GM23338 (cell line): ENCODE measurements around the gene SORBS2. TPM values are rescaled to one million over a fixed set of nuclear protein-coding genes. Genes with fewer than 3 reads are reported as not detected.
A peak's percentile ranks its signal among the peaks of the same experiment; 100 is the strongest.

Experiments
- ATAC-seq: fragments of 200-7000 bp; cut with Tn5 transposase; 3 replicates; pipeline ENCODE4 v1.9.1; 2020
- DNase-seq: peaks from one replicate; pipeline ENCODE4 v3.0.0-alpha.2; 2015; ENCODE audit warnings: low spot score
- H2AFZ ChIP-seq: fragments of 200-600 bp; sonication (generic); 2 replicates; pipeline ENCODE4 v1.8.0; 2016; ENCODE audit warnings: antibody characterized with exemption, mild to moderate bottlenecking, moderate library complexity
- H3F3A ChIP-seq: fragments of 200-600 bp; sonication (generic); replicated peaks from 2 replicates; pipeline ENCODE4 v1.8.0; 2017; ENCODE audit warnings: antibody characterized with exemption, mixed run types, low read depth
- H3K27ac ChIP-seq: fragments of 200-600 bp; sonication (generic); 2 replicates; pipeline ENCODE4 v1.6.1; 2016; ENCODE audit warnings: low read depth
- H3K27me3 ChIP-seq: fragments of 200-600 bp; sonication (generic); 2 replicates; pipeline ENCODE4 v1.8.0; 2016; ENCODE audit warnings: mild to moderate bottlenecking, mixed run types, moderate library complexity; ENCODE audit not compliant: insufficient read depth
- H3K36me3 ChIP-seq: fragments of 200-600 bp; sonication (generic); 2 replicates; pipeline ENCODE4 v1.8.0; 2016; ENCODE audit warnings: mild to moderate bottlenecking; ENCODE audit not compliant: insufficient read depth
- H3K4me1 ChIP-seq: fragments of 200-600 bp; sonication (generic); 2 replicates; pipeline ENCODE4 v1.8.0; 2016; ENCODE audit warnings: mild to moderate bottlenecking, moderate library complexity; ENCODE audit not compliant: insufficient read depth
- H3K4me2 ChIP-seq: fragments of 200-600 bp; sonication (generic); 2 replicates; pipeline ENCODE4 v1.7.1; 2017; ENCODE audit warnings: mixed run types
- H3K4me3 ChIP-seq: fragments of 200-600 bp; sonication (generic); 2 replicates; pipeline ENCODE4 v1.6.1; 2016; ENCODE audit warnings: mixed run types
- H3K79me2 ChIP-seq: fragments of 200-600 bp; sonication (generic); replicated peaks from 2 replicates; pipeline ENCODE4 v1.8.0; 2017; ENCODE audit warnings: mild to moderate bottlenecking; ENCODE audit not compliant: insufficient read depth
- H3K9me2 ChIP-seq: fragments of 200-600 bp; sonication (generic); 2 replicates; pipeline ENCODE4 v1.8.0; 2017; ENCODE audit not compliant: insufficient read depth
- H4K20me1 ChIP-seq: fragments of 200-600 bp; sonication (generic); replicated peaks from 2 replicates; pipeline ENCODE4 v1.8.0; 2017; ENCODE audit warnings: mild to moderate bottlenecking; ENCODE audit not compliant: insufficient read depth
- H3K27ac Mint-ChIP-seq: 2 replicates; pipeline ENCODE4 v1.8.0; 2020; ENCODE audit warnings: inconsistent platforms, mild to moderate bottlenecking, moderate library complexity, mixed read lengths
- H3K27me3 Mint-ChIP-seq: 3 replicates; pipeline ENCODE4 v1.8.0; 2022; ENCODE audit warnings: low read depth, mild to moderate bottlenecking, moderate library complexity, mixed read lengths, inconsistent platforms; ENCODE audit not compliant: insufficient read depth, poor library complexity
- H3K36me3 Mint-ChIP-seq: 3 replicates; pipeline ENCODE4 v1.8.0; 2021; ENCODE audit warnings: low read depth, mild to moderate bottlenecking, inconsistent platforms, moderate library complexity, mixed read lengths
- H3K4me1 Mint-ChIP-seq: 3 replicates; pipeline ENCODE4 v1.8.0; 2020; ENCODE audit warnings: mild to moderate bottlenecking, inconsistent platforms, mixed read lengths
- H3K4me3 Mint-ChIP-seq: 3 replicates; pipeline ENCODE4 v1.8.0; 2021; ENCODE audit warnings: moderate library complexity, mild to moderate bottlenecking, inconsistent platforms, mixed read lengths
- H3K9me3 Mint-ChIP-seq: 3 replicates; pipeline ENCODE4 v1.8.0; 2020; ENCODE audit warnings: moderate library complexity, mild to moderate bottlenecking, inconsistent platforms, mixed read lengths
- EZH2phosphoT487 ChIP-seq: fragments of 200-600 bp; sonication (generic); IDR thresholded peaks from one replicate; pipeline ENCODE4 v1.8.1; 2018; ENCODE audit warnings: antibody characterized with exemption; ENCODE audit not compliant: unreplicated experiment
- JUNB ChIP-seq: IDR thresholded peaks from one replicate; pipeline ENCODE4 v1.6.1; 2016; ENCODE audit warnings: antibody characterized with exemption; ENCODE audit not compliant: unreplicated experiment
- NANOG ChIP-seq: IDR thresholded peaks from 2 replicates; pipeline ENCODE4 v1.6.1; 2016; ENCODE audit warnings: antibody characterized with exemption, borderline replicate concordance
- ZNF114 ChIP-seq: fragments of 250-450 bp; sonication (Bioruptor Pico); IDR thresholded peaks from 2 replicates; pipeline ENCODE4 v1.5.0; 2020; ENCODE audit warnings: mild to moderate bottlenecking, moderate library complexity
- ZNF331 ChIP-seq: fragments of 250-450 bp; sonication (Bioruptor Pico); IDR thresholded peaks from 2 replicates; pipeline ENCODE4 v1.5.0; 2020; ENCODE audit warnings: low read depth, mild to moderate bottlenecking, moderate library complexity
- ZNF462 ChIP-seq: fragments of 250-450 bp; sonication (Bioruptor Pico); IDR thresholded peaks from 2 replicates; pipeline ENCODE4 v1.5.0; 2020; ENCODE audit warnings: mild to moderate bottlenecking, moderate library complexity
- polyA plus RNA-seq: library from polyadenylated mRNA; unstranded; fragments of >200 nt; fragmentation: Nextera tagmentation; extraction: Ambion mirVana; gene quantifications from 2 replicates; pipeline ENCODE4 v1.2.1, GENCODE V29; 2016
- total RNA-seq: library from RNA; depleted of rRNA; stranded (reverse); fragments of >200 nt; shearing (Covaris generic); gene quantifications from 2 replicates; pipeline ENCODE4 v1.2.3, GENCODE V29; 2014
- TF ChIP-seq, protein P1 (sequence below), 2 experiments: fragments of 200-600 bp in 1 of 2; sonication (generic) in 1 of 2; conservative IDR thresholded peaks; 2 replicates each; pipeline versions ENCODE4 v1.5.1 to v1.6.1; 2016 to 2017; ENCODE audit warnings: antibody characterized with exemption in 2 of 2, low read depth in 2 of 2, mild to moderate bottlenecking in 2 of 2, moderate library complexity in 1 of 2

The SORBS2 gene
- total and polyA plus RNA-seq, 2 experiments from 2014 or later, result 17.8 to 27.6 TPM

DNA sequence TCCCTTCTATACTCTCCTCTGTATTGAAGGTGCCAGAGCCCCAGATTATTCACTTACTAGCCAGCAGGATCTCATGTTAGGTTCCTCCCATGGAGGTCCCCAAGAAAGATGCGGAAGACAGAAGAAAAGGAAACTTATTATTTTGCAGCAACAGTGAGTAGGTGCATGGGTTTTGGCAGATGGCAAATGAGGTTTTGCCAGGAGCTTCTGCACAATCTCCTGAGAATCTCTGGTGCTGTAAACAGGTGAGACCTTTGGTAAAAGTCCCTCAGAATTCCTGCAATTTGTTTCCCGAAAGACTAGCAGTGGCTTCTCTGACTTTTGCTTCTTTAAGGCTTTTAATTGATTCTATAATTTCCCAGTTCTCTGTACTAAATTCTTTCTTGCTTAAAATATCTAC is 29.5 kb upstream of the SORBS2 start (continued):
- TF ChIP-seq, protein P1, sequence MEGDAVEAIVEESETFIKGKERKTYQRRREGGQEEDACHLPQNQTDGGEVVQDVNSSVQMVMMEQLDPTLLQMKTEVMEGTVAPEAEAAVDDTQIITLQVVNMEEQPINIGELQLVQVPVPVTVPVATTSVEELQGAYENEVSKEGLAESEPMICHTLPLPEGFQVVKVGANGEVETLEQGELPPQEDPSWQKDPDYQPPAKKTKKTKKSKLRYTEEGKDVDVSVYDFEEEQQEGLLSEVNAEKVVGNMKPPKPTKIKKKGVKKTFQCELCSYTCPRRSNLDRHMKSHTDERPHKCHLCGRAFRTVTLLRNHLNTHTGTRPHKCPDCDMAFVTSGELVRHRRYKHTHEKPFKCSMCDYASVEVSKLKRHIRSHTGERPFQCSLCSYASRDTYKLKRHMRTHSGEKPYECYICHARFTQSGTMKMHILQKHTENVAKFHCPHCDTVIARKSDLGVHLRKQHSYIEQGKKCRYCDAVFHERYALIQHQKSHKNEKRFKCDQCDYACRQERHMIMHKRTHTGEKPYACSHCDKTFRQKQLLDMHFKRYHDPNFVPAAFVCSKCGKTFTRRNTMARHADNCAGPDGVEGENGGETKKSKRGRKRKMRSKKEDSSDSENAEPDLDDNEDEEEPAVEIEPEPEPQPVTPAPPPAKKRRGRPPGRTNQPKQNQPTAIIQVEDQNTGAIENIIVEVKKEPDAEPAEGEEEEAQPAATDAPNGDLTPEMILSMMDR (conservative IDR thresholded peaks at IDR 0.05; ENCODE audit: low read depth in 2 of 2), result no peak

- Mint-ChIP-seq H3K27ac (no peak overlapping the region), H3K9me3 (peaks cover 21% of the 10 kb centered on the region), H3K4me1 (peaks cover 17% of the 10 kb centered on the region), H3K4me3 (no peak overlapping the region), H3K27me3 (peaks cover 2% of the 10 kb centered on the region), H3K36me3 (peaks cover 28% of the 10 kb centered on the region)
- Histone ChIP-seq H3K4me3 (no peak overlapping the region), H3K9me2 (peaks cover 4% of the 10 kb centered on the region; the same call in 1 of the 2 replicates), H4K20me1 (no peaks in the 10 kb centered on the region), H3K4me1 (peaks cover 38% of the 10 kb centered on the region), H3K4me2 (no peak overlapping the region), H3K27me3 (no peaks in the 10 kb centered on the region), H3F3A (peaks cover 16% of the 10 kb centered on the region), H3K36me3 (peaks cover 9% of the 10 kb centered on the region; the same call in 1 of the 2 replicates), H3K27ac (peak overlapping the region; percentile 99), H2AFZ (no peak overlapping the region), H3K79me2 (no peaks in the 10 kb centered on the region)
- ATAC-seq, result no peak
- DNase-seq, result no peak
- TF ChIP-seq NANOG, result no peak
- no peak for TF ChIP-seq ZNF114 (CRISPR knock-in tag)
- TF ChIP-seq JUNB, result no peak
- no peak for TF ChIP-seq EZH2phosphoT487
- no peak for TF ChIP-seq ZNF462 (CRISPR knock-in tag)
- TF ChIP-seq ZNF331, result no peak
Observed at GRCh38 chr4:185840953-185841352, 29.0 kb upstream of the SORBS2 start.
